Hepatocyte (in vitro differentiated cells): ENCODE measurements around the gene SLC25A45. TPM values are rescaled to one million over a fixed set of nuclear protein-coding genes. Genes with fewer than 3 reads are reported as not detected.

ENCODE experiments used
- DNase-seq: peaks from one replicate; pipeline ENCODE4 v3.0.0-alpha.2; 2016; ENCODE audit warnings: low spot score
- H2AFZ ChIP-seq: fragments of 200-600 bp; sonication (generic); 2 replicates; pipeline ENCODE4 v1.6.0; 2016; ENCODE audit warnings: antibody characterized with exemption, mild to moderate bottlenecking
- H3K27ac ChIP-seq: fragments of 200-600 bp; sonication (generic); 2 replicates; pipeline ENCODE4 v1.5.1; 2016; ENCODE audit warnings: mild to moderate bottlenecking
- H3K27me3 ChIP-seq: fragments of 200-600 bp; sonication (generic); 2 replicates; pipeline ENCODE4 v1.6.1; 2016
- H3K36me3 ChIP-seq: fragments of 200-600 bp; sonication (generic); replicated peaks from 2 replicates; pipeline ENCODE4 v1.5.1; 2016; ENCODE audit warnings: low read depth; ENCODE audit not compliant: insufficient read depth
- H3K4me1 ChIP-seq: fragments of 200-600 bp; sonication (generic); 2 replicates; pipeline ENCODE4 v1.5.1; 2016; ENCODE audit warnings: mild to moderate bottlenecking, moderate library complexity; ENCODE audit not compliant: insufficient read depth
- H3K4me2 ChIP-seq: fragments of 200-600 bp; sonication (generic); 2 replicates; pipeline ENCODE4 v1.6.0; 2016
- H3K4me3 ChIP-seq: fragments of 200-600 bp; sonication (generic); 2 replicates; pipeline ENCODE4 v1.5.1; 2016; ENCODE audit warnings: mild to moderate bottlenecking
- H3K79me2 ChIP-seq: fragments of 200-600 bp; sonication (generic); 2 replicates; pipeline ENCODE4 v1.6.0; 2017; ENCODE audit warnings: mild to moderate bottlenecking
- H3K9me2 ChIP-seq: fragments of 200-600 bp; sonication (generic); replicated peaks from 2 replicates; pipeline ENCODE4 v1.6.0; 2017; ENCODE audit warnings: mild to moderate bottlenecking; ENCODE audit not compliant: insufficient read depth
- H3K9me3 ChIP-seq: fragments of 200-600 bp; sonication (generic); 2 replicates; pipeline ENCODE4 v1.5.1; 2016; ENCODE audit warnings: low read depth, mild to moderate bottlenecking
- H4K20me1 ChIP-seq: fragments of 200-600 bp; sonication (generic); 2 replicates; pipeline ENCODE4 v1.6.0; 2016; ENCODE audit warnings: mild to moderate bottlenecking; ENCODE audit not compliant: insufficient read depth, poor library complexity, severe bottlenecking
- EZH2 ChIP-seq: fragments of 200-600 bp; sonication (generic); IDR thresholded peaks from 2 replicates; pipeline ENCODE4 v1.6.1; 2016; ENCODE audit warnings: antibody characterized with exemption, mild to moderate bottlenecking, borderline replicate concordance
- EZH2phosphoT487 ChIP-seq: fragments of 200-600 bp; sonication (generic); IDR thresholded peaks from one replicate; pipeline ENCODE4 v1.6.1; 2018; ENCODE audit warnings: antibody characterized with exemption, mild to moderate bottlenecking, low read depth, moderate library complexity; ENCODE audit not compliant: unreplicated experiment, severe bottlenecking
- WGBS: methylation state at CpG from one replicate; pipeline ENCODE4 v1.1.6; 2016; ENCODE audit warnings: low lambda C conversion rate; ENCODE audit errors: missing lambda C conversion rate; 5-methylcytosine and 5-hydroxymethylcytosine counted together
- polyA plus RNA-seq: library from polyadenylated mRNA; unstranded; fragments of >200 nt; fragmentation: Nextera tagmentation; extraction: Ambion mirVana; gene quantifications from 2 replicates; pipeline ENCODE4 v1.2.1, GENCODE V29; 2016
- total RNA-seq: library from RNA; depleted of rRNA; stranded (reverse); fragments of >200 nt; gene quantifications from 2 replicates; pipeline ENCODE4 v1.2.3, GENCODE V29; 2014
- TF ChIP-seq, protein P1 (sequence below): fragments of 200-600 bp; sonication (generic); IDR thresholded peaks from 2 replicates; pipeline ENCODE4 v1.5.1; 2016; ENCODE audit warnings: antibody characterized with exemption, mild to moderate bottlenecking; ENCODE audit not compliant: poor library complexity

The SLC25A45 gene
- total and polyA plus RNA-seq, 2 experiments from 2014 or later, result 8.8 to 13.9 TPM

DNA sequence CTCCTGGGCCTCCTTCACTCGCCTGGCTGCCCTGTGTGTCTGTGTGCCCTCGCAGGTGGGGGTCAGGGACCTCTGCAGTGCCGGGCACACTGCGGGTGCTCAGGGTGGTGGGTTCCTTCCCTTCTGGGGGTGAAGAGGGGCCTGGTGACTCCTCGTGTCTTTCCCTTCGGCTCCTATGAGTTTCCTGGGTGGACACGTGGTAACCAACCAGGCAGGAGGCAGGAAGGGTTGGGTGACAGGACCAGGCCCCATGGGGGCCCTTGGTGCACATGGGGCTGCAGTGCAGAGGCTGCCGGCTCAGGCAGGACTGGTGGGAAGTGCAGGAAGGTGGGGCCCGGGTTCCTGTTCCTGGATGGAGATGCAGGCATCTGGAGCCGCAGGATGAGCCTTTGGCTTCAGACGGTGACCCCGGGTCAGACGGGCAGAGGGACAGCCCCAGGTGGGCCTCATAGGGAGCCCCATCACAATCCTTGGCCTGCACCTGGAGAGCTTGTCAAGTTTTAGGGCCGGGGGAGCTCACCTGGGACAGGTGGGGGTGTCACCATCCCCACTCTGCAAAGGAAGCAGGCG, 13.6 kb upstream of the SLC25A45 start:
- TF ChIP-seq EZH2 (no peak), EZH2phosphoT487 (no peak)
- TF ChIP-seq, protein P1, sequence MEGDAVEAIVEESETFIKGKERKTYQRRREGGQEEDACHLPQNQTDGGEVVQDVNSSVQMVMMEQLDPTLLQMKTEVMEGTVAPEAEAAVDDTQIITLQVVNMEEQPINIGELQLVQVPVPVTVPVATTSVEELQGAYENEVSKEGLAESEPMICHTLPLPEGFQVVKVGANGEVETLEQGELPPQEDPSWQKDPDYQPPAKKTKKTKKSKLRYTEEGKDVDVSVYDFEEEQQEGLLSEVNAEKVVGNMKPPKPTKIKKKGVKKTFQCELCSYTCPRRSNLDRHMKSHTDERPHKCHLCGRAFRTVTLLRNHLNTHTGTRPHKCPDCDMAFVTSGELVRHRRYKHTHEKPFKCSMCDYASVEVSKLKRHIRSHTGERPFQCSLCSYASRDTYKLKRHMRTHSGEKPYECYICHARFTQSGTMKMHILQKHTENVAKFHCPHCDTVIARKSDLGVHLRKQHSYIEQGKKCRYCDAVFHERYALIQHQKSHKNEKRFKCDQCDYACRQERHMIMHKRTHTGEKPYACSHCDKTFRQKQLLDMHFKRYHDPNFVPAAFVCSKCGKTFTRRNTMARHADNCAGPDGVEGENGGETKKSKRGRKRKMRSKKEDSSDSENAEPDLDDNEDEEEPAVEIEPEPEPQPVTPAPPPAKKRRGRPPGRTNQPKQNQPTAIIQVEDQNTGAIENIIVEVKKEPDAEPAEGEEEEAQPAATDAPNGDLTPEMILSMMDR, result no peak
- Histone ChIP-seq H3K79me2 (peaks cover 6% of the 10 kb centered on the region), H2AFZ (no peak overlapping the region), H3K9me3 (no peaks in the 10 kb centered on the region), H3K27me3 (no peaks in the 10 kb centered on the region), H3K36me3 (no peaks in the 10 kb centered on the region), H3K4me2 (no peak overlapping the region), H3K4me3 (no peak overlapping the region), H4K20me1 (no peaks in the 10 kb centered on the region), H3K27ac (no peak overlapping the region), H3K4me1 (peaks cover under 1% of the 10 kb centered on the region), H3K9me2 (no peaks in the 10 kb centered on the region)
- DNase-seq, result no peak
- WGBS, result 94% methylated on average over 15 of the region's 15 CpGs

DNA sequence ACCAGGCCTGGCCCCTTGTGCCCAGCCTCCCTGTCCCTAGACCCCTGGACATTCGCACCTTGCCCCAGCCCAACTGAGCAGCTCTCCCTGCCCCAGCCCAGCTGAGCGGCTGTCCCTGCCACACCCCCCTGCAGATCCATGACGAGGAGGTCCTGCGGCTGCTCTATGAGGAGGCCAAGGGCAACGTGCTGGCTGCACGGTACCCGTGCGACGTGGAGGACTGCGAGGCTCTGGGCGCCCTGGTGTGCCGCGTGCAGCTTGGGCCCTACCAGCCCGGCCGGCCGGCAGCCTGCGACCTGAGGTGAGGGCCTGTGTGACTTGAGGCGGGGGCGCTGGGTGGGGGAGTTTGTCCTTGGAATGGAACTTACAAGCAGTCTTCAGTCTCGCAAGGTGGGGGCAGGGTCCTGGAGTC, 11.7 kb upstream of the SLC25A45 start:
- TF ChIP-seq, protein P1, result no peak
- TF ChIP-seq EZH2 (no peak), EZH2phosphoT487 (no peak)
- peaks cover 17% of the 10 kb centered on the region for H3K79me2 ChIP-seq
- WGBS, result 96% methylated on average over 20 of the region's 20 CpGs

DNA sequence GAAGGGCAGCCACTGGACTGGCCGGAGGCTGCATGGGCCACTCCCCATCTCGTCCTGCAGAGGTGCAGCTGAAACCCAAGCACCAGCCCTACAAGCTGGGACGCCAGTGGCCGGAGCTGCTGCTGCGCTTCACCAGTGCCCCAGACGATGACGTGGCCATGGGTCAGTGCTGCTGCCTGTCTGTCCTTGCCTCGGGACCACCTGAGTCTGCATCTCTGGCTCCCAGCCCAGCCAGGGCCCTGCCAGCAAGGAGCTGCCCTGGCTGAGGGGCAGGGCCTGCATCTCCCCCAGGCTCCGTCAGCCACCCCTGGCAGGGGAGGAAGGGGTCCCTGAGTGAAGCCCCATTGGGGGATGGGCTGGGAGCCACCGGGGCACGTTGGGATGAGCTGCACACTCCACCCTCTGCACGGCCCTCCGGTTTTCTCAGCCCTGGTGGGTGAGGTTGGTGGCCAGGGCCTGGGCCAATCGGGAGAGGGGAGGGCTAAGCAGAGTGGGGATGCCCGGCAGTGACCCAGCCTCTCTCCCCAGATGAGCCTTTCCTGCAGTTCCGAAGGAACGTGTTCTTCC, 11.2 kb upstream of the SLC25A45 start:
- Histone ChIP-seq H3K36me3 (no peaks in the 10 kb centered on the region), H4K20me1 (no peaks in the 10 kb centered on the region), H3K9me2 (no peaks in the 10 kb centered on the region), H3K27ac (no peak overlapping the region), H3K9me3 (no peaks in the 10 kb centered on the region), H3K4me3 (no peak overlapping the region), H3K4me1 (peaks cover 11% of the 10 kb centered on the region), H3K4me2 (no peak overlapping the region), H2AFZ (no peak overlapping the region), H3K79me2 (peaks cover 22% of the 10 kb centered on the region), H3K27me3 (no peaks in the 10 kb centered on the region)
- 90% methylated on average over 16 of the region's 17 CpGs for WGBS
- DNase-seq, result no peak
- TF ChIP-seq EZH2phosphoT487, result no peak
- TF ChIP-seq, protein P1, result no peak

More for the DNA sequence above, 11.7 kb upstream of the SLC25A45 start:
- Histone ChIP-seq H3K27me3 (no peaks in the 10 kb centered on the region), H3K9me2 (no peaks in the 10 kb centered on the region), H3K4me2 (no peak overlapping the region), H3K4me3 (no peak overlapping the region), H3K4me1 (peaks cover 11% of the 10 kb centered on the region), H3K36me3 (no peaks in the 10 kb centered on the region), H2AFZ (no peak overlapping the region), H3K27ac (no peak overlapping the region), H3K9me3 (no peaks in the 10 kb centered on the region), H4K20me1 (no peaks in the 10 kb centered on the region)
- no peak for DNase-seq
